BJ (cell line): Measurements from ENCODE around the gene SHROOM3. TPM values are rescaled to one million over a fixed set of nuclear protein-coding genes. Genes with fewer than 3 reads are reported as not detected.

Experiments
- CTCF ChIA-PET: fragments of 350-600 bp; formaldehyde crosslinking; extraction: SDS; loops from one replicate; lab custom pipeline; 2021; ENCODE audit warnings: antibody characterized with exemption, inconsistent platforms; lab: Yijun Ruan, JAX
- POLR2A ChIA-PET: fragments of 300-600 bp; sonication (Branson Sonifier 250); formaldehyde crosslinking; extraction: SDS; loops from one replicate; lab custom pipeline; 2021; ENCODE audit warnings: antibody characterized with exemption; lab: Charles Lee
- DNase-seq: peaks from one replicate; pipeline ENCODE4 v3.0.0-alpha.2; 2011; ENCODE audit warnings: low read depth
- H3K27me3 ChIP-seq: 2 replicates; pipeline ENCODE4 v1.6.0; 2011; ENCODE audit warnings: low read length; ENCODE audit not compliant: control insufficient read depth, insufficient read depth
- H3K36me3 ChIP-seq: 2 replicates; pipeline ENCODE4 v1.5.1; 2011; ENCODE audit warnings: low read length; ENCODE audit not compliant: control insufficient read depth, insufficient read depth
- H3K4me3 ChIP-seq: 2 replicates; pipeline ENCODE4 v1.5.1; 2011; ENCODE audit warnings: low read depth, mild to moderate bottlenecking, control low read depth, low read length
- polyA plus RNA-seq: library from polyadenylated mRNA; depleted of rRNA; stranded (reverse); fragments of >200 nt; gene quantifications from 2 replicates; pipeline ENCODE4 v1.2.3, GENCODE V29; 2011
- TF ChIP-seq, protein P1 (sequence below): IDR thresholded peaks from 2 replicates; pipeline ENCODE4 v1.5.1; 2011; ENCODE audit warnings: low read depth, mild to moderate bottlenecking, control low read depth, inconsistent platforms, low read length, moderate library complexity; ENCODE audit not compliant: insufficient read depth

SHROOM3 gene
- polyA plus RNA-seq, 1 experiment = 46.1 TPM

DNA sequence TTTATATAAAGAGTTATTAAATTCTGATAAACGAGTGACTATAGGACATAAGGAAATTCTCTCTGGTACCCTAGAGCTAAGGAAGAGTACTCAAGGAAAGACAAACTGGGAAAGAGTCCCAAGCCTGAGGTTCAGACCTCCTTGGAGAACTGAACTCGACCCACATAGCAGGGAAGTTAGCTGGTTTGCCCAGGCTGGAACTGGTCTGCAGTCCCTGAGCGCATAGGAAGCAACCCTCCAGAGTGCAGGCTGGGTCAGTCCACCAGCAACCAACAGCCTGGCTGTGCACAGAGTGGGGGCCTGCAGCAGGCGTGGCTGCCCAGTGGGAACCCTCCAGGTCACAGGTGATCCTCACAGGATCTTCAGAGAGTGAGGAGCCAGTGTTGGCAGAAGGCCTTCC, 348.8 kb downstream of the SHROOM3 start:
- Histone ChIP-seq H3K27me3 (no peaks in the 10 kb centered on the region), H3K4me3 (no peak overlapping the region), H3K36me3 (peaks cover 4% of the 10 kb centered on the region; the same call in 1 of the 2 replicates)
- CTCF ChIA-PET = interaction anchor here (0.6 to 1.2 kb wide), 3 partner anchors 8 to 274 kb away, joined by 3 read pairs; no protein-coding TSS in a partner anchor
- POLR2A ChIA-PET = no interaction called here
- DNase-seq = no peak
- TF ChIP-seq, protein P1, sequence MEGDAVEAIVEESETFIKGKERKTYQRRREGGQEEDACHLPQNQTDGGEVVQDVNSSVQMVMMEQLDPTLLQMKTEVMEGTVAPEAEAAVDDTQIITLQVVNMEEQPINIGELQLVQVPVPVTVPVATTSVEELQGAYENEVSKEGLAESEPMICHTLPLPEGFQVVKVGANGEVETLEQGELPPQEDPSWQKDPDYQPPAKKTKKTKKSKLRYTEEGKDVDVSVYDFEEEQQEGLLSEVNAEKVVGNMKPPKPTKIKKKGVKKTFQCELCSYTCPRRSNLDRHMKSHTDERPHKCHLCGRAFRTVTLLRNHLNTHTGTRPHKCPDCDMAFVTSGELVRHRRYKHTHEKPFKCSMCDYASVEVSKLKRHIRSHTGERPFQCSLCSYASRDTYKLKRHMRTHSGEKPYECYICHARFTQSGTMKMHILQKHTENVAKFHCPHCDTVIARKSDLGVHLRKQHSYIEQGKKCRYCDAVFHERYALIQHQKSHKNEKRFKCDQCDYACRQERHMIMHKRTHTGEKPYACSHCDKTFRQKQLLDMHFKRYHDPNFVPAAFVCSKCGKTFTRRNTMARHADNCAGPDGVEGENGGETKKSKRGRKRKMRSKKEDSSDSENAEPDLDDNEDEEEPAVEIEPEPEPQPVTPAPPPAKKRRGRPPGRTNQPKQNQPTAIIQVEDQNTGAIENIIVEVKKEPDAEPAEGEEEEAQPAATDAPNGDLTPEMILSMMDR = no peak

DNA sequence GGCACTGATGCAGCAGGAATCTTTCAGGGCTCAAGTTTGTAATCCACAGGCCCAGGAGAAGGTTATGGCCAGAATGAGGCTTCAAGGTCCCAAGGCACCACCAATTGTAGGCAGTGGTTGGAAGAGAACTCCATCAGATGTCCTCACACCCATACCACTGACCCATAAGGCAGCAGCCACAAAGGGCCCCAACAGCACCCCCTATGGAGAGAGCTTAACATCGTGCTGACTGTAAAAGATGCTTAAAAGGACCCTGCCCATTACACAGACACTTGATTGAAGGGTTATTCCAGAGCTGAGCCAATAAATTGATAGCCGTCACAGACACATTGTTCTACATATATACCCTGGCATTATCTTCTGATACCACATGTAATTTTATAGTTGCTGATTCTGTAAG, 349.2 kb downstream of the SHROOM3 start:
- no peak overlapping the region for H3K4me3 ChIP-seq
- no peaks in the 10 kb centered on the region for H3K27me3 ChIP-seq
- no peak for DNase-seq
- peaks cover 2% of the 10 kb centered on the region; the same call in 1 of the 2 replicates for H3K36me3 ChIP-seq
- ChIA-PET POLR2A (no interaction called here), CTCF (interaction anchor here (0.6 to 1.2 kb wide), 3 partner anchors 8 to 274 kb away, joined by 3 read pairs; no protein-coding TSS in a partner anchor)
- TF ChIP-seq, protein P1 = 0 out of 2 replicates have a peak, but pooled peaks have one; percentile 10

DNA sequence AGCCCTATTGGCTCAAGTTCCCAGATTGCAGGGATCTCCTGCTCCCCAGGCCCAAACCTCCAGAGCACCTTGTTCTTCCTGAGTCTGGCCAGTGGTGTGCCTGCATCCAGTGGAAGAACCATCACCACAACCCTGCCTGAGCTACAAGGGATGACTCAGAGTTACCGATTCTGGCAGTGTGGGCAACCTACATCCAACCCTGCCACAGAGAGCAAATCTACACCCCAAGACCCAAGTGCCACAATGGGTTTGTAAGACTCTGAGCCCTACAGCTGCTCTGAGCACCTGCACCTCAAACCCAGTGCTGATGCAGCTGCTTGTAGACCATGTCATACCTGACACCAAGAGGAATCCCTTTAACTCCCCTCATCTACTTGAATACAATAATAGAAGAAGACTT, 352.9 kb downstream of the SHROOM3 start:
- Histone ChIP-seq H3K36me3 (0 out of 2 replicates have a peak, but pooled peaks cover 2% of the 10 kb centered on the region), H3K4me3 (no peak overlapping the region), H3K27me3 (no peaks in the 10 kb centered on the region)
- TF ChIP-seq, protein P1 = no peak
- ChIA-PET POLR2A (interaction anchor here (0.6 kb wide), 1 partner anchor 162 kb away, joined by 4 read pairs; the partner anchor contains the start of gene SEPTIN11), CTCF (interaction anchor here (0.6 to 2.9 kb wide), 2 partner anchors 11 to 129 kb away, joined by 3 to 12 read pairs; no protein-coding TSS in a partner anchor)
- DNase-seq = no peak

DNA sequence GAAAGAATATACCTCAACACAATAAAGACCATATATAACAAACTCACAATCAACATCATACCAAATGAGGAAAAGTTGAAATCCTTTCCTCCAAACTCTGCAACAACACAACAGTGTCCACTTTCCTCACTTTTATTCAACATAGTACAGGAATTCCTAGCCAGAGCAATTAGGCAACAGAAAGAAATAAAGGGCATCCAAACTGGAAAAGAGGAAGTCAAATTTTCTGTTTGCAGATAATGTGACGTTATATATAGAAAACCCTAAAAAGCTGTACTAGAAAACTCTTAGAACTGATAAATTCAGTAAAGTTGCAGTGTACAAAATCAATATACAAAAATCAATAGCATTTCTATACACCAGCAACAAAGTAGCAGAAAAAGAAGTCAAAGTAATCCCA, 355.3 kb downstream of the SHROOM3 start:
- CTCF ChIA-PET = interaction anchor here (1.2 to 1.8 kb wide), 2 partner anchors 13 to 46 kb away, joined by 3 to 10 read pairs; no protein-coding TSS in a partner anchor
- TF ChIP-seq, protein P1 = no peak
- Histone ChIP-seq H3K36me3 (0 out of 2 replicates have a peak, but pooled peaks cover 2% of the 10 kb centered on the region), H3K27me3 (no peaks in the 10 kb centered on the region), H3K4me3 (no peak overlapping the region)
- no peak for DNase-seq
- POLR2A ChIA-PET = interaction anchor here (0.6 kb wide), 1 partner anchor 177 kb away, joined by 6 read pairs; no protein-coding TSS in a partner anchor

DNA sequence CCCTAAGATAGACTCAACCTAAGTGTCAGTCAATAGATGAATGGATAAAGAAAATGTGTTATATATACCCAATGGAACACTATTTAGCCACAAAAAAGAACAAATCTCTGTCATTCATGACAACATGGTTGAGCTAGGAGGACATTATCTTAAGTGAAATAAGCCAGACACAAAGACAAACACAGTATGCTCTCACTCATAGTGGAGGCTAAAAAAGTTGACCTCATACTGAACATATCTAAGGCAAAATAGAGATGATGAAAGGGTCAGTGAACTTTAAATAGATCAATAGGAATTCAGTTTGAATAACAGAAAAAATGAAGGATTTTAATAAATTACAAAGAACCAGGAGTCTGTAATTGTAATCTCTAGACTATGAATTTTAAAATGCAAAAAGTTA, 356.4 kb downstream of the SHROOM3 start:
- ChIA-PET CTCF (interaction anchor here (0.6 to 1.8 kb wide), 4 partner anchors 8 to 159 kb away, joined by 3 to 10 read pairs (median 3); no protein-coding TSS in a partner anchor), POLR2A (interaction anchor here (0.6 to 0.7 kb wide), 2 partner anchors 218 to 265 kb away, joined by 4 to 8 read pairs; no protein-coding TSS in a partner anchor)
- Histone ChIP-seq H3K27me3 (no peaks in the 10 kb centered on the region), H3K36me3 (0 out of 2 replicates have a peak, but pooled peaks cover 1% of the 10 kb centered on the region), H3K4me3 (no peak overlapping the region)
- DNase-seq = no peak
- TF ChIP-seq, protein P1 = no peak
